MM.1S (cell line): Measurements from ENCODE around the gene GCN1.

Experiments
- DNase-seq: peaks from one replicate; pipeline ENCODE4 v3.0.0-alpha.2; 2015
- H2AFZ ChIP-seq: fragments of 300-600 bp; sonication (generic); 2 replicates; pipeline ENCODE4 v1.6.0; 2016; ENCODE audit warnings: antibody characterized with exemption, low read length
- H3F3A ChIP-seq: fragments of 300-600 bp; sonication (generic); 2 replicates; pipeline ENCODE4 v1.6.1; 2016; ENCODE audit warnings: mild to moderate bottlenecking, antibody characterized with exemption, low read length, moderate library complexity, mixed read lengths; ENCODE audit not compliant: insufficient read depth
- H3K27ac ChIP-seq: fragments of 300-600 bp; sonication (generic); 2 replicates; pipeline ENCODE4 v1.5.1; 2016; ENCODE audit warnings: mild to moderate bottlenecking, low read length
- H3K27me3 ChIP-seq: fragments of 300-600 bp; sonication (generic); replicated peaks from 2 replicates; pipeline ENCODE4 v1.6.0; 2016; ENCODE audit warnings: low read length; ENCODE audit not compliant: insufficient read depth
- H3K36me3 ChIP-seq: fragments of 300-600 bp; sonication (generic); replicated peaks from 2 replicates; pipeline ENCODE4 v1.6.1; 2016; ENCODE audit warnings: mild to moderate bottlenecking, low read length, mixed read lengths; ENCODE audit not compliant: insufficient read depth
- H3K4me1 ChIP-seq: fragments of 300-600 bp; sonication (generic); 2 replicates; pipeline ENCODE4 v1.6.1; 2016; ENCODE audit warnings: low read length, mixed read lengths
- H3K4me2 ChIP-seq: fragments of 300-600 bp; sonication (generic); 2 replicates; pipeline ENCODE4 v1.6.0; 2016; ENCODE audit warnings: low read depth, low read length
- H3K4me3 ChIP-seq: fragments of 300-600 bp; sonication (generic); 2 replicates; pipeline ENCODE4 v1.5.1; 2016; ENCODE audit warnings: low read length, mixed read lengths
- H3K79me2 ChIP-seq: fragments of 300-600 bp; sonication (generic); 2 replicates; pipeline ENCODE4 v1.6.1; 2016; ENCODE audit warnings: mixed run types, low read length, mixed read lengths
- H3K9ac ChIP-seq: fragments of 300-600 bp; sonication (generic); 2 replicates; pipeline ENCODE4 v1.6.1; 2016; ENCODE audit warnings: low read length, mixed read lengths
- H3K9me2 ChIP-seq: fragments of 300-600 bp; sonication (generic); replicated peaks from 2 replicates; pipeline ENCODE4 v1.6.1; 2016; ENCODE audit warnings: mild to moderate bottlenecking, low read length, mixed read lengths; ENCODE audit not compliant: insufficient read depth
- H3K9me3 ChIP-seq: fragments of 300-600 bp; sonication (generic); replicated peaks from 2 replicates; pipeline ENCODE4 v1.6.1; 2016; ENCODE audit warnings: mild to moderate bottlenecking, low read length, mixed read lengths; ENCODE audit not compliant: insufficient read depth
- H4K20me1 ChIP-seq: fragments of 300-600 bp; sonication (generic); 2 replicates; pipeline ENCODE4 v1.6.1; 2016; ENCODE audit warnings: mild to moderate bottlenecking, low read length, moderate library complexity, mixed read lengths; ENCODE audit not compliant: insufficient read depth
- CTCF ChIP-seq: fragments of 300-600 bp; sonication (generic); IDR thresholded peaks from 2 replicates; pipeline ENCODE4 v1.5.1; 2016; ENCODE audit warnings: antibody characterized with exemption, low read length, mixed read lengths
- EZH2 ChIP-seq: fragments of 300-600 bp; sonication (generic); optimal IDR thresholded peaks from 2 replicates; pipeline ENCODE3; 2017; ENCODE audit warnings: low read depth, mild to moderate bottlenecking, antibody characterized with exemption, low read length, mixed read lengths
- EZH2phosphoT487 ChIP-seq: fragments of 300-600 bp; sonication (generic); IDR thresholded peaks from 2 replicates; pipeline ENCODE4 v1.6.1; 2018; ENCODE audit warnings: antibody characterized with exemption, low read length

GCN1 gene

DNA sequence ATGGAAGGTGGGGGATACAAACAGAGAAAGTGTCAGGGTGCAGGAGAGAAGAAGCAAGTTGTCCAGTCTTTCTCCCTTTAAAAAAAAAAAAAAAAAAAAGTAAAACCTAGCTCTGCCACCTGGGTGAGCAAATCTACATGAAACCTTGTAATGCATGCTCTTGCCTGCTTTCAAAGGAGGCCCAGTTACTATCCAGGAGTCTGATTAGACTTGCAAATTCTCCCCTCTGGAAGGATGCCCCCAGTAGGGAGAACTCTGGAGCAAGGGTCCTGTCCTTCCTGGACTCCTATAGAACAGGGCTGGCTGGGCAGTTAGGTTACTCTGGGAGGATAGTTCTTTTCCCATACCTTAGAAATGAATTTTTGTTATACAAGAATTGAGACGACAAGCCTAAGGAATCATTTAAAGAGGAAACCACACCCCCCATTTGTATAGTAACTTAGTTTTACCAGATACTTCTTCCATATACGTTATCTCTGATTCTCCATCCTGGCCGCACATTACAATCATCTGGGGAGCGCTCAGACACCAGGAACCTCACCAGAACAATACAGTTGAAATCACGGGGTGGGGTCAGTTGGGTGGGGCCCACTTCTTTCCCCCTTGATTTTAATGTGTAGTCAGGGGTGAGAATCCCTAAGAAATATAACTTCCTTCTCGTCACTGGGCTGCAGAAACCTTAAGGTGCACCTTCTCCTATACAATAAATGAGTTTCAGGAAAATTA, 108.4 kb downstream of the GCN1 start:
- no peak for TF ChIP-seq CTCF
- TF ChIP-seq EZH2: no peak
- no peak for TF ChIP-seq EZH2phosphoT487
- peak overlapping the region; percentile 40; the same call in 1 of the 2 replicates for H3K27ac ChIP-seq
- no peaks in the 10 kb centered on the region for H4K20me1 ChIP-seq
- no peaks in the 10 kb centered on the region for H3K79me2 ChIP-seq
- peak overlapping the region; percentile 54; the same call in 1 of the 2 replicates for H3K9ac ChIP-seq
- H3K9me2 ChIP-seq: no peaks in the 10 kb centered on the region
- peak overlapping the region; percentile 45; the same call in 1 of the 2 replicates for H3K4me3 ChIP-seq
- peak overlapping the region; percentile 56; the same call in 1 of the 2 replicates for H3K4me2 ChIP-seq
- H3K4me1 ChIP-seq: peaks cover 7% of the 10 kb centered on the region; the same call in 1 of the 2 replicates
- DNase-seq: no peak
- no peaks in the 10 kb centered on the region for H3K27me3 ChIP-seq
- H3K9me3 ChIP-seq: no peaks in the 10 kb centered on the region
- H2AFZ ChIP-seq: peak overlapping the region; percentile 42; the same call in 1 of the 2 replicates
- H3K36me3 ChIP-seq: no peaks in the 10 kb centered on the region
- H3F3A ChIP-seq: peaks cover 12% of the 10 kb centered on the region

DNA sequence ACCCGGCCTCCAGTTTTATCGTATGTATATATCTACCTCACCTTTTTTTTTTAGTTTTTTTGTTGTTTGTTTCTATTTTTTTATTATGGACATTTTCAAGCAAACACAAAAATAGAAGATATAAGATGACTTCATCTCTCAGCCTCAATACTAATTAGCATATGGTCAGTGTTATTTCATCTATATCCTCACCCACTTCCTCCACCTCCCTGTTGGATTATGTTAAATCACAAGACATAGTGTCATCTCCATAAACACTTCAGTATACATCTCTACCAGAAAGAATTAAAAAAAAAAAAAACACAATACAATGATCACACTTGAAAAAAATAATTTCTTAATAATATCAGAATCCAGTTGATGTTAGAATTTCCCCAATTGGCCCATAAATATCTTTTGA, 112.9 kb downstream of the GCN1 start:
- H4K20me1 ChIP-seq: no peaks in the 10 kb centered on the region
- no peaks in the 10 kb centered on the region for H3K27me3 ChIP-seq
- no peaks in the 10 kb centered on the region for H3K79me2 ChIP-seq
- no peak overlapping the region for H3K9ac ChIP-seq
- no peak overlapping the region for H3K4me2 ChIP-seq
- H3K36me3 ChIP-seq: no peaks in the 10 kb centered on the region
- H3F3A ChIP-seq: peaks cover 18% of the 10 kb centered on the region
- H2AFZ ChIP-seq: no peak overlapping the region
- no peak for DNase-seq
- no peak for TF ChIP-seq EZH2
- no peak for TF ChIP-seq CTCF
- TF ChIP-seq EZH2phosphoT487: no peak
- H3K27ac ChIP-seq: no peak overlapping the region
- no peaks in the 10 kb centered on the region for H3K9me3 ChIP-seq
- H3K4me3 ChIP-seq: no peak overlapping the region
- no peaks in the 10 kb centered on the region for H3K9me2 ChIP-seq
- H3K4me1 ChIP-seq: peaks cover 28% of the 10 kb centered on the region

GRCh38 chr12:120079411-120080400, 114.8 kb downstream of the GCN1 start:
- peaks cover 13% of the 10 kb centered on the region for H3F3A ChIP-seq
- H3K9ac ChIP-seq: peak overlapping the region; percentile 22; the same call in 1 of the 2 replicates
- no peak for TF ChIP-seq EZH2
- no peak for TF ChIP-seq CTCF
- no peak for TF ChIP-seq EZH2phosphoT487
- H4K20me1 ChIP-seq: no peaks in the 10 kb centered on the region
- H3K36me3 ChIP-seq: no peaks in the 10 kb centered on the region
- peak overlapping the region; percentile 56 for H3K4me2 ChIP-seq
- peak overlapping the region; percentile 23; the same call in 1 of the 2 replicates for H3K4me3 ChIP-seq
- H3K79me2 ChIP-seq: no peaks in the 10 kb centered on the region
- peak overlapping the region; percentile 79 for H3K27ac ChIP-seq
- H3K9me2 ChIP-seq: no peaks in the 10 kb centered on the region
- H3K9me3 ChIP-seq: no peaks in the 10 kb centered on the region
- DNase-seq: no peak
- peak overlapping the region; percentile 62 for H2AFZ ChIP-seq
- H3K4me1 ChIP-seq: peaks cover 22% of the 10 kb centered on the region
- no peaks in the 10 kb centered on the region for H3K27me3 ChIP-seq
